Calu3 (cell line): Measurements from ENCODE around the gene FAM111A. TPM values are rescaled to one million over a fixed set of nuclear protein-coding genes. Genes with fewer than 3 reads are reported as not detected.

Experiments used
- BruUV-seq: library from RNA; stranded (reverse); fragments of 400-500 nt; replicated peaks from 2 replicates; lab custom pipeline; 2021; lab: Mats Ljungman, UMichigan
- CTCF ChIA-PET: fragments of 300-600 bp; sonication (Branson Sonifier 250); formaldehyde crosslinking; loops from one replicate; lab custom pipeline; 2022; ENCODE audit warnings: antibody characterized with exemption; lab: Charles Lee
- DNase-seq: peaks from one replicate; pipeline ENCODE4 v3.0.0; 2022
- H3K27ac Mint-ChIP-seq: one replicate; pipeline ENCODE4 v1.8.0; 2022; ENCODE audit warnings: mixed read lengths; ENCODE audit not compliant: unreplicated experiment
- H3K27me3 Mint-ChIP-seq: one replicate; pipeline ENCODE4 v1.8.0; 2022; ENCODE audit warnings: mixed read lengths; ENCODE audit not compliant: unreplicated experiment
- H3K36me3 Mint-ChIP-seq: one replicate; pipeline ENCODE4 v1.8.0; 2022; ENCODE audit warnings: mild to moderate bottlenecking, moderate library complexity, mixed read lengths; ENCODE audit not compliant: insufficient read depth, unreplicated experiment
- H3K4me1 Mint-ChIP-seq: one replicate; pipeline ENCODE4 v1.8.0; 2022; ENCODE audit warnings: mild to moderate bottlenecking, low read depth, mixed read lengths; ENCODE audit not compliant: unreplicated experiment
- H3K4me3 Mint-ChIP-seq: one replicate; pipeline ENCODE4 v1.8.0; 2022; ENCODE audit warnings: mild to moderate bottlenecking, low read depth, moderate library complexity, mixed read lengths; ENCODE audit not compliant: unreplicated experiment
- H3K9me3 Mint-ChIP-seq: one replicate; pipeline ENCODE4 v1.8.0; 2022; ENCODE audit warnings: low read depth, mixed read lengths; ENCODE audit not compliant: unreplicated experiment
- CTCF ChIP-seq: fragments of 200-600 bp; IDR thresholded peaks from one replicate; pipeline ENCODE4 v1.8.0; 2022; ENCODE audit warnings: antibody characterized with exemption; ENCODE audit not compliant: unreplicated experiment
- intact Hi-C: fragments of 100-400 bp; cut with micrococcal nuclease; formaldehyde crosslinking; loops from one replicate; pipeline ENCODE4 v1.10.0; 2022; ENCODE audit not compliant: unreplicated experiment
- total RNA-seq: library from RNA; stranded (reverse); gene quantifications from 2 replicates; pipeline ENCODE4 v1.2.3, GENCODE V29; 2022

Gene FAM111A
- total RNA-seq, 1 experiment from 2014 or later = 87.9 TPM

DNA sequence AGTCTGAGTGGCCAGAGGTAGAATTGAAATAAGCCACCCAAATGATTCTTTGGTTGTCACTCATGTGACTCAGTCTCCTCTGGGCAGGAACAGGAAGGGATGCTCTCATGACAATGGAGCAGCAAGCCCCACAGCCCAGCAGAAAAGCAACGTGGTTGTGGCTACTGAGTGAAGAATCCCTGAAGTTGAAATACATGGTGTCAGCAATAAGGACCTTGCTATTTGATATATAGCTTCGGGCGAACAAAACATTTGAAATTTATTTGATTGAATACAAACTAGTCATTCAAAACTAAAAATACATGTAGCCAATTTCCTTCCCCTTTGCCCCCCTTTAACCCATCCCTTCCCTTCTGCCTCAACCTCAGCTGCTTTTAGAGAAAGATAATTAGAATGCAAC lies 14.8 kb downstream of the FAM111A start:
- peaks cover 5% of the 10 kb centered on the region for H3K36me3 Mint-ChIP-seq
- no TSS peak for BruUV-seq
- DNase-seq = no peak
- H3K4me3 Mint-ChIP-seq = no peak overlapping the region
- H3K27ac Mint-ChIP-seq = no peak overlapping the region
- no peaks in the 10 kb centered on the region for H3K9me3 Mint-ChIP-seq
- no peak for TF ChIP-seq CTCF
- no peaks in the 10 kb centered on the region for H3K4me1 Mint-ChIP-seq
- peaks cover 26% of the 10 kb centered on the region for H3K27me3 Mint-ChIP-seq
- intact Hi-C loops = loop anchor here (10.0 kb wide), 1 partner anchor 203 kb away; no protein-coding TSS in a partner anchor
- CTCF ChIA-PET = interaction anchor here (1.3 to 2.1 kb wide), 3 partner anchors 12 to 28 kb away, joined by 7 to 22 read pairs (median 10); no protein-coding TSS in a partner anchor

DNA sequence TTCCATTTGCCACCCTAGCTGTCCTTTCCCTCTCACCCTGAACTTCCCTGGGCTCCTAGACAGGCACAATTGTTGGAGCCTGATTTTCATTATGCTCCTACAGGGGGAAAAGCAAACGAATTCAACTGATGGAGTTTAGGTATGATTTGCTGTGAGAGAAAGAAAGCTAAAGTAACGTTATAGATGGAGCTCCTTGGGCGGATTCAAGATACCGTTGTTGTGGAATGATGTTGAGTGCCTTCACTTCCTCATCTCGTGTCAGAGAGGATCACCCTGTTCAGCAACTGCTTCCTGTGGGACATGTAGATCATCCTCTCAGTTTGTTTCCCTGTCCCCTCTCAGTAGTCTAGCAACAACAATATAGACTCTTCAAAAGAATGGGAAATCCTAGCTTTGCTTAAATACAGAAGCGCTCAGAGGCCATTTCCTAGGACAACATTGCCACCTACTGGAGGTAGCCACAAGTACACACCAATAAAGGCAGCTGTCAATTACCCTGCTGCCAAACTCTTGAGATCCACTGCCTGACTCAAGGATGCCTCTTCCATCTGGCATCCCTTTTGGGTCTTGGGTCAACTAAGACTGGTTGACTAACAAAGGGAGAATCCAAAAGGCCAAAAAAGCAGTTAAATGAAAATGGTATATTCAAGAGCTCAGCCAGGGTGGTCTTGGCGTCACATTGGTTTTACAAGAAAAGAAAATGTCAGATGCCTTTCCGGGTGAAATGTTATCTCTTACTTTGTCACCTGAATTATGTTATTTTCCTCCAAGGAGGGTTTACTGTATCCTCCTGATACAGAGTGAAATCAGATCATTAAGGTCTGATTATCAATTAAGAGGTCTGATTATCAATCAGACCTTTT lies 15.8 kb downstream of the FAM111A start:
- CTCF ChIA-PET = interaction anchor here (0.6 to 2.1 kb wide), 16 partner anchors 10 to 1403 kb away, joined by 3 to 22 read pairs (median 6); partner anchors contain the start of genes DTX4, FAM111A and FAM111B
- H3K4me3 Mint-ChIP-seq = no peak overlapping the region

GRCh38 chr11:59164028-59164427 lies 21.4 kb downstream of the FAM111A start:
- no TSS peak for BruUV-seq
- DNase-seq = no peak
- H3K4me3 Mint-ChIP-seq = no peak overlapping the region
- TF ChIP-seq CTCF = no peak
- intact Hi-C loops = no loop called here
- H3K9me3 Mint-ChIP-seq = no peaks in the 10 kb centered on the region
- H3K27ac Mint-ChIP-seq = no peak overlapping the region
- CTCF ChIA-PET = interaction anchor here (0.6 to 1.0 kb wide), 3 partner anchors 7 to 154 kb away, joined by 3 to 8 read pairs (median 3); no protein-coding TSS in a partner anchor
- no peaks in the 10 kb centered on the region for H3K4me1 Mint-ChIP-seq
- peaks cover 28% of the 10 kb centered on the region for H3K27me3 Mint-ChIP-seq
- no peaks in the 10 kb centered on the region for H3K36me3 Mint-ChIP-seq

More for the DNA sequence above, 15.8 kb downstream of the FAM111A start:
- H3K9me3 Mint-ChIP-seq = no peaks in the 10 kb centered on the region
- peaks cover 28% of the 10 kb centered on the region for H3K27me3 Mint-ChIP-seq
- intact Hi-C loops = loop anchor here (1.0 to 10.0 kb wide), 3 partner anchors 61 to 204 kb away; no protein-coding TSS in a partner anchor
- H3K27ac Mint-ChIP-seq = no peak overlapping the region
- H3K36me3 Mint-ChIP-seq = no peaks in the 10 kb centered on the region
- TF ChIP-seq CTCF = peak; percentile 49
- peak; percentile 60 for DNase-seq
- BruUV-seq = no TSS peak
- no peaks in the 10 kb centered on the region for H3K4me1 Mint-ChIP-seq

GRCh38 chr11:59171508-59172322 lies 29.1 kb downstream of the FAM111A start, which contains the start of gene DTX4:
DTX4 (plus strand) TSS chr11:59172132; CDS start chr11:59172596, 464 bp downstream.
- peak within 1 kb of the TSS; percentile 82 for H3K27ac Mint-ChIP-seq
- DNase-seq = peak; percentile 96
- H3K4me3 Mint-ChIP-seq = no peak within 1 kb of the TSS
- peaks cover 31% of the 10 kb centered on the region for H3K36me3 Mint-ChIP-seq
- no peaks in the 10 kb centered on the region for H3K9me3 Mint-ChIP-seq
- peak; percentile 78 for TF ChIP-seq CTCF
- peaks cover 24% of the 10 kb centered on the region for H3K4me1 Mint-ChIP-seq
- intact Hi-C loops = loop anchor here (1.0 to 2.0 kb wide), 5 partner anchors 15 to 259 kb away; no protein-coding TSS in a partner anchor
- no TSS peak for BruUV-seq
- H3K27me3 Mint-ChIP-seq = no peaks in the 10 kb centered on the region
- CTCF ChIA-PET = interaction anchor here (0.6 to 1.9 kb wide), 20 partner anchors 8 to 507 kb away, joined by 3 to 137 read pairs (median 5); partner anchors contain the start of gene OR5A2
